Measurements from ENCODE around the gene PYY.
"Not testable (repeated sequence)": the region's sequence is repeated elsewhere in the genome, so short reads cannot be mapped to it uniquely, and the experiment has no call there.

The PYY gene

DNA sequence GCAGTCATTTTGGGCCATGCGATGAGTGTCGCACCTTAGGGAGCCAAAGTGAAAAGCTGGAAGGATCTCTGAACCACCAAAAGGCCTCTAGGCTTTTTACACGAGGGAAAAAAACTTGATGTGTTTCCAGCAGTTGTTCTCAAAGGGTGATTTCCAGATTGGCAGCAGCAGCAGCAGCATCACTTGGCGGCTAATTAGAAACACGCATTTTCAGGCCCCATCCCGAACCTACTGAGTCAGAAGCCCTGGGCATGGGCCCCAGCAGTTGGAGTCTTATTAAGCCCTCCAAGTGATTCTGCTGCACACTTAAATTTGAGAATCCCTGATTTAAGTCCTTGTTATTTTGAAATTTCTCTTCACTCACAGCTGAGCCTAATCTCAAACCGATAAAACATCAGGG, 25.3 kb upstream of the PYY start:
- no peak for DNase-seq (ENCODE audit: extremely low read depth in 1 of 2, low read depth in 1 of 2)

DNA sequence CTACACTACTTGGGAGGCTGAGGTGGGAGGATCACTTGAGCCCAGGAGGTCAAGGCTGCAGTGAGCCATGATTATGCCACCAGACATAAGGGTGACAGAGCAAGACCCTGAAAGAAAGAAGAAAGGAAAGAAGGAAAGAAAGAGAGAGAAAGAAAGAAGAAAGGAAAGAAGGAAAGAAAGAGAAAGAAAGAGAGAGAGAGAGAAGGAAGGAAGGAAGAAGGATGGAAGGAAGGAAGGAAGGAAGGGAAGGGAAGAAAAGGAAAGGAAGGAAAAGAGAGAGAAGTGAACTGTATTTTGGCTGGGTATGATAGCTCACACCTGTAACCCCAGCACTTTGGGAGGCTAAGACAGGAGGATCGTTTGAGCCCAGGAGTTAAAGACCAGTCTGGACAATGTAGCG, 24.3 kb upstream of the PYY start:
- DNase-seq (ENCODE audit: extremely low read depth in 1 of 2, low read depth in 1 of 2): no peak

DNA sequence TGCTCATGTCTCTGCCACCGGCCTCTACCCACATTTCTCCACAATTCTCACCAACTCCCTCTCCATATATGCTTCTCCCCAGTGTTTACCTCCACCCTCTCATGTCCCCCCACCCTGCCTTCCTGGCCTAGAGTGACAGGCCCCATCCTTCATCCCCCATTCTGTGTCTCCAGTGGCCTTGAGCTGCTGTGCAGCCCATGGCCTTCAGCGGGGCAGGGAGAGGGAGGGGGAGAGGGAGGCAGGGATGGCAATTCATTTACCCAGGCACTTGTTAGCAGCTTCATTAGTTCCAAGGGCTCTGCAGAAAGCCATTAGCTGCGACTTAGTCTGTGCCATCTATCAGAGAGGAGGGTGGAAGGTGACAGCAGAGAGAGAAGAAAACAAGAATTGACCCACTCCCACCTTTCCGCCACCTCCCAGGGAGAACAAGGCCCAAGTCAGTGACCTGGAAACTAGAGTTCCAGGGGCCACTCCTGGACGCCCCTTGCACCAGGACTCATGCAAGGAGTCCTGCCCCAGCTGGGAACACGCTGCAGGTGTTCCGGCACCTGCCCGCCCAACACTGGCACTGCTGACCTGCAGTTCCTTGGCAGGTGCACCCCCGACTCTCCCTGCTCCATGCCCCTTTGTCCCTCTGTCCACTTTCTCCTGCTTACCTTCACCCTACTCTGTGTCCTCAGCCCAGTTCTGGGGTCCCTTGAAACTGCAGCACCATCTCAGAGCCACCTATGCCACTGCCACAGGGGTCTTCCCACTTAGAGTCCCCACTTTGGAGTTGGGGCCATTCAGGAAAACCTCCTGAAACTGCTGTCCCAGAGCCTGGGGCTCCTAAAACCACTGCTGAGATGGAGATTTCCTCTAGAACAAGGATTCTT, 23.5 kb upstream of the PYY start:
- no peak for DNase-seq (ENCODE audit: extremely low read depth in 1 of 2, low read depth in 1 of 2)

DNA sequence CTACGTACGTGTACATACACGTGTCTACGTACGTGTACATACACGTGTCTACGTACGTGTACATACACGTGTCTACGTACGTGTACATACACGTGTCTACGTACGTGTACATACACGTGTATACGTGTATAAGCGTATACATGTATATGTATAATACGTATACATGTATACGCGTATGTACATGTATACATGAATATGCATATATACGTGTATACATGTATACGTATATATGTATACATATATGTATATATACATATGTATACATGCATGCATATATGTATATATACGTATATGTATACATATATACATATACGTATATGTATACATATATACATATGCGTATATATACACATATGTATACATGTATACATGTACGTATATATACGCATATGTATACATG, 22.2 kb upstream of the PYY start:
- DNase-seq (ENCODE audit: extremely low read depth in 1 of 2, low read depth in 1 of 2): no peak

DNA sequence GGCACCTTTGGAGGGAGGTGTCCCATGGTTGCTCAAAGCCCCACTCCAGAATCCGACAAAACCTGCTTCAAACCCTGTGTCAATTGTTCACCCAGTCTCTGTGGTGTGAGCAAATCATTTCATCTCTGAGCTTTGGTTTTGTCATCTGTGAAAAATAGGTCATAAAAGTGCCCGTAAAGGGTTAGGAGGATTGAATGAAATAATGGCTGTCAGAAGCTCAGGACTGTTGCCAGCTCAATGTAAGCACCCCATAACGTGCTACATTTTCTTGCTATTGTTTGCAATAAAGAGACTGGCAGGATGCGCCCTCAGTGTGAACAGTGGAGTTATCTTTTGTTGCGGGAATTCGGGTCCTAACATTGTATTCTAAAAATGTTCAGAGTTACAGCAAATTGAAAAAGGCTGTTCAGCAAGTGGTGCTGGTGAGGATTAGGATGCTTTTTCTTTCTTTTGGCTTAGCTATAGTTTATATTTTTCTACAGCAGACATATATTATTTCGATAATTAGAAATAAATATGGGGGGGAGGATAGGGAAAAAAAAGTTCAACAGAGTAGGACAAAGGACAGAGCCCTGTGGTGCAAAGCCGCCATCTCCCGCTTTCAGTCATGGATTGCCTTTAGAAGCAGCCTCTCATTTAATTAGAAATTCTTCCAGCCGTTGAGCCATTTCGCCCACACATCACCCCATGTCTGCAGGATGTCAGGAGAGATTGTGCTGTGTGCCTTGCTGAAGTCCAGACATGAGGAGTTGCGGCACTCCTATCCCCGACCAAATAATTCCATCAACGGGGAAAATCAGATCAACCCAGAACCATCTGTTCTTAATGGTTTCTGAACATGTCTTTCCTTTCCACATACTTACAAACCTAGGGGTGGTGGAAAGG, 20.9 kb upstream of the PYY start:
- no peak for DNase-seq (ENCODE audit: extremely low read depth in 1 of 2, low read depth in 1 of 2)

DNA sequence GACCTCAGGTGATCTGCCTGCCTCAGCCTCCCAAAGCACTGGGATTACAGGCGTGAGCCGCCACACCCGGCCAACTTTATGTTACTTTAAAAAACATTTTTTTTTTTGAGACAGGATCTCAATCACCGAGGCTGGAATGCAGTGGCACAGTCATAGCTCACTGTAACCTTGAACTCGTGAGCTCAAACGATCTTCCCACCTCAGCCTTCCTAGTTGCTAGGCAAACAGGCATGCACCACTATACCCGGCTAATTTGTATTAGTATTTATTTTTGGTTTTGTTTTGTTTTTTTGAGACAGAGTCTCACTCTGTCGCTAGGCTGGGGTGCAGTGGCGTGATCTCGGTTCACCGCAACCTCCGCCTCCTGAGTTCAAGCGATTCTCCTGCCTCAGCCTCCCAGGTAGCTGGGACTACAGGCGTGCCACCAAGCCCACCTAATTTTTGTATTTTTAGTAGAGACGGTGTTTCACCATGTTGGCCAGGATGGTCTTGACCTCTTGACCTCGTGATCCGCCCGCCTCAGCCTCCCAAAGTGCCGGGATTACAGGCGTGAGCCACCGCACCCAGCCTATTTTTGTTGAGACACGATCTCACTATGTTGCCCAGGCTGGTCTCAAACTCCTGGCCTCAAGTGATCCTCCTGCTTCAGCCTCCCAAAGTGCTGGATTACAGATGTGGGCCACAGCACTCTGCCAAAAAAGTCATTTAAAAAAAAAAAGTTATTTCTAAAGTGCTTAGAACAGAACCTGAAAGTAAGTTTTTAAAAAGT, 18.9 kb upstream of the PYY start:
- DNase-seq (ENCODE audit: extremely low read depth in 1 of 2, low read depth in 1 of 2): not testable (repeated sequence)

DNA sequence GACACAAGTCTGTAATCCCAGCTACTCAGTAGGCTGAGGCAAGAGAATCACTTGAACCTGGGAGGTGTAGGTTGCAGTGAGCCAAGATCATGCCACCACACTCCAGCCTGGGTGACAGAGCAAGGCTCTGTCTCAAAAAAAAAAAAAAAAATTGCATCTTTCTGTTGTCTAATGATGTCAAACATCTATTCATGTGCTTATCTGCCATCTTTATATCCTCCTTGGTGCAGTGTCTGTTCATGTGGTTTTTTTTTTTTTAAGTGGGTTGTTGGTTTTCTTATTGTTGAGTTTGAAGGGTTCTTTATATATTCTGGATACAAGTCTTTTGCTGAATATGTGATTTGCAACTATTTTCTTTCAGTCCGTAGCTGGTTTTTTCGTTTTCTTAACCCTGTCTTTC, 17.7 kb upstream of the PYY start:
- DNase-seq (ENCODE audit: extremely low read depth in 1 of 2, low read depth in 1 of 2): not testable (repeated sequence)

DNA sequence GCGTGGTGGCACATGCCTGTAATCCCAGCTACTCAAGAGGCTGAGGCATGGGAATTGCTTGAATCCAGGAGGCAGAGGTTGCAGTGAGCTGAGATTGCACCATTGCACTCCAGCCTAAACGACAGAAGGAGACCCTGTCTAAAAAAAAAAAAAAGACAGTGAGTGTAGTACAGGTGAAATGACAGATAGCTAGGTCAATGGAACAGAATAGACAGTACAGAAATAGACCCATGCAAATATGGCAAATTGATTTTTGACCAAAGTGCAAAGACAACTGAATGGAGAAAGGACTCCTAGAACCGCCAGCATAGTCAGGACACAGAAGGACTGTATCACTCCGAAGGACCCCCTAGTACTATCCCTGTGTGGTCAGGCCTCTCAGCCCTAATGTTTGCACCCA, 16.6 kb upstream of the PYY start:
- no peak for DNase-seq (ENCODE audit: extremely low read depth in 1 of 2, low read depth in 1 of 2)

DNA sequence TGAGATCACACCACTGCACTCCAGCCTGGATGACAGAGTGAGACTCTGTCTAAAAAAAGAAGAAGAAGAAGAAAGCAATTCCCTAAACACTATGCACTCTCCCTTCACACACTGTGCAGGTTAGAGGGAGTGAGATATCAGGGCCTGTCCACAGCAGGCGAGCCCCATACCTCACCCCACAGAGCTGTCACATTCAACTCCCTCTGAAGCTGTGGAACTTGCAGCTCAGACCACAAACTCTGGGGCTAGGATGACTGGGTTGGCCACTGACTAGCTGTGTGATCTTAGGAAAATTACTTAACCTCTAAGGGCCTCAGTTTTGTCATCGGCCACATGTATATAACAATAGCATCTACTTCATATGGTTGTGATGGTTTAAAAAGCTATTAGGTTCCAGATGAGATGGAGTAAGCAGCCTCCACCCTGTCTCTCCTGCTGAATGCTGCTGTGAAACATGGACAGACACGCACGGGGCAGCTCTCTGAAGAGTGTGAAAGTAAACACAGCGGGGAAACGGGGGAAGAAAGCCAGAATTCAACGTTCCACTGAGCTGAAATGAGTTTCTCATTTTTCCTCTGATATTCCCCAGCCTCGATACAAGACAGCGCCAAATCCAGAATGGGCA, 13.6 kb upstream of the PYY start:
- no peak for DNase-seq (ENCODE audit: extremely low read depth in 1 of 2, low read depth in 1 of 2)

DNA sequence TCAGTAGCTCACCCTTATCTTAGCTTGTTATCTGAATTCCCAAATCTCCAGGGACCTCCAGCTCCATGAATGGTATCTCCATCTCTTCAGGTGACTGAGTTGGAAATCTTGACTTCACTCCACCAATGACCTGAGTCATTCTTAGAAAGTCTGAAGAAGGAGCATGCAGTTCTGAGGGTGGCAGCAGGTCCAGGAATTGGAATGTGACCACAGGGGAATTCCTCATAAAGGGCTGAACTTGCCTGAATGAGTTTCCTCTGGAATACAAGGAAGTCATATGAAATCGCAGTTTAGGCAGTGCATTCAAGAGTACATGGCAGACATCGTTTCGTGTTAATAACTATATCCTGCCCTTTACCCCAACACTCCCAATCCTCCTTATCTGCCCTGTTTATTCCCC, 12.5 kb upstream of the PYY start:
- no peak for DNase-seq (ENCODE audit: extremely low read depth in 1 of 2, low read depth in 1 of 2)

DNA sequence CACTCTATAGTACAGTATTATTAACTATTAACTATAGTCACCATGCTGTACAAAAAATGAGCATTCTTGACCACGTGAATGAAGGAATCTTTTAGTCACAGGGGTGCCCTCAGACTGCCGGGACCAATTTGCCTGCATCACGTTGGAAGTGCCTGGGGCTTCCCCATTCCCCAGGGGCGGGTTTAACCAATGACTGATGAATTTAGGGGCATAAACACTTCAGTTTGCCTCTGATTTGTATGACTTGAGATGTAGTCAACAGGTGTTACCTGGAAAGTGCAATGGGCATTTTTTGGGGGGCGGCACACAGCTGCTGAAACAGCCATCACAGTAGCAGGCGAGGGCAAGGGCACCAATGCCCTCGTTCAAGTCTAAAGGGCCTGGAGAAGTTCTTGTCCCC, 8.7 kb upstream of the PYY start:
- DNase-seq (ENCODE audit: extremely low read depth in 1 of 2, low read depth in 1 of 2): no peak

DNA sequence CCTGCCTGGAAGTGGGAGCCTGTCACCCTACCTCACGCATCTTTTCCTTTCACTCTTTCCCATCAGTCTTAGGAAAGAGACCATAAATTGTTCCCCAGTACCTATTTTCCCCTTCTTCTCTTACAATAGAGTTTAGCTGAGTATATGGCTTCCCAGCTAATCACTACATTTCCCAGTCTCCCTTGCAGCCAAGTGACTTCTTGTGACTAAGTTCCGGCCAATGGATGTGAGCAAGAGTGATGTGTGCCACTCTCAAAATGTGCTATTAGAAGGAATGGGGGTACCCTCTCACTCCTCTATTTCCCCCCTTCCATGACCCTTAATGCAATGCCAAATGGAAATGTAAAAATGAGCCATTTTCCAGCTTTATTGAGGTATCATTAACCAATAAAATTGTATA, 8.2 kb upstream of the PYY start:
- no peak for DNase-seq (ENCODE audit: extremely low read depth in 1 of 2, low read depth in 1 of 2)

DNA sequence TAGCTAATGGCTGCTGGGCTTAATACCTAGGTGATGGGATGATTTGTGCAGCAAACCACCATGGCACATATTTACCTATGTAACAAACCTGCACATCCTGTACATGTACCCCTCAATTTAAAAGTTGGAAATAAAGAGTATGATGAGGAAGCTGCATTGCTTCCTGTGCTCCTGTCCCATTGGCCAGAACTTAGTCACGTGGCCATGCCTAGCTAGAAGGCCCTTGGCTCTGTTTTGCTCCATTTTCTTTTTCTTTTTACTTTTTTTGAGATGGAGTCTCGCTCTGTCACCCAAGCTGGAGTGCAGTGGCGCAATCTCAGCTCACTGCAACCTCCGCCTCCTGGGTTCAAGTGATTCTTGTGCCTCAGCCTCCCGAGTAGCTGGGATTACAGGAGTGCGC, 7.6 kb upstream of the PYY start:
- DNase-seq (ENCODE audit: extremely low read depth in 1 of 2, low read depth in 1 of 2): not testable (repeated sequence)

DNA sequence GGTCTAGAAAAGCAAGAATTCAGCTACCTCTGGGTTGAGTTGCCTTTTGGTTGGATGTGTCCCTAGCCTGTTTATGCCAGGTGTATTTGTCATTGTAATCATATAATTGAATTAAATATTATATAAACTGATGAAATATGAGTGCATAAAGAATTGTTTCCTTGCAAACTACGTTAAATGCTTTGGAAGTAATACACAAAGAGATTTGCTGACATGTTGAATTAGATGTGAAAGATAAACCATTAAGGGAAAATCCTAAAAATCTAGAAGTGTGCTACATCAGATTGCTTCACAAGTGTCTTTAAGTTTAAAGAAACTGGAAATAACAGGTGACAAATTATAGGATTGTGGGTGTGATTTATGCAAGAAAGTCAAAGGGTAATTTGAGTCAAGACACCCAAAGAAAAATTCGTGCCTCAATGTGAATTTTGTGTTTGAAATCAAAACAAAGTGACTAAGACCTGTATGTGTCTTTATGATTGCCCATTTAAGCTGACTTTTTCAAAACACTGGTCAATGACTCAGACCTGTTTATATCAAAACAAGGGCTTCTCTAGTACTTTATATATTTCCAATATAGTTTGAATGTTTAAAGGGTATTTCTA, 5.1 kb upstream of the PYY start:
- no peak for DNase-seq (ENCODE audit: extremely low read depth in 1 of 2, low read depth in 1 of 2)

DNA sequence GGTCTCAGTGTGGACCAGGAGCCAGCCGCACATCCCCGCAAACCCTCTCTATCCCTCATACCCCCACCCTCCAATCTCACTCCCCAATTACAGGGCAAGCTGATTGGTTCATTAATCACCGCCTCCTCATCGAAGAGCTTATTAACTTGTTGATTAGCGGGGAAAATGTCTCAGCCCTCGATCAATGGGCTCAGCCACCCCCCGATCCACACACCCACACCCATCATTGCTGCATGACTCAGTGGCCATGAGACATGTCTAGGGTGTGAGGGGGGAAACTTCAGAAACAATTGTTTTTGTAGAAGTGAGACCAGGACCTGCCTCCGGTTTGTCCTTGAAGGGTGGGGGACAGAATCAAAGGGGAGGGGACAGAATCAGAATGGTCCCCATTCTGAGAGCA, 2.5 kb upstream of the PYY start:
- DNase-seq (ENCODE audit: extremely low read depth in 1 of 2, low read depth in 1 of 2): no peak

DNA sequence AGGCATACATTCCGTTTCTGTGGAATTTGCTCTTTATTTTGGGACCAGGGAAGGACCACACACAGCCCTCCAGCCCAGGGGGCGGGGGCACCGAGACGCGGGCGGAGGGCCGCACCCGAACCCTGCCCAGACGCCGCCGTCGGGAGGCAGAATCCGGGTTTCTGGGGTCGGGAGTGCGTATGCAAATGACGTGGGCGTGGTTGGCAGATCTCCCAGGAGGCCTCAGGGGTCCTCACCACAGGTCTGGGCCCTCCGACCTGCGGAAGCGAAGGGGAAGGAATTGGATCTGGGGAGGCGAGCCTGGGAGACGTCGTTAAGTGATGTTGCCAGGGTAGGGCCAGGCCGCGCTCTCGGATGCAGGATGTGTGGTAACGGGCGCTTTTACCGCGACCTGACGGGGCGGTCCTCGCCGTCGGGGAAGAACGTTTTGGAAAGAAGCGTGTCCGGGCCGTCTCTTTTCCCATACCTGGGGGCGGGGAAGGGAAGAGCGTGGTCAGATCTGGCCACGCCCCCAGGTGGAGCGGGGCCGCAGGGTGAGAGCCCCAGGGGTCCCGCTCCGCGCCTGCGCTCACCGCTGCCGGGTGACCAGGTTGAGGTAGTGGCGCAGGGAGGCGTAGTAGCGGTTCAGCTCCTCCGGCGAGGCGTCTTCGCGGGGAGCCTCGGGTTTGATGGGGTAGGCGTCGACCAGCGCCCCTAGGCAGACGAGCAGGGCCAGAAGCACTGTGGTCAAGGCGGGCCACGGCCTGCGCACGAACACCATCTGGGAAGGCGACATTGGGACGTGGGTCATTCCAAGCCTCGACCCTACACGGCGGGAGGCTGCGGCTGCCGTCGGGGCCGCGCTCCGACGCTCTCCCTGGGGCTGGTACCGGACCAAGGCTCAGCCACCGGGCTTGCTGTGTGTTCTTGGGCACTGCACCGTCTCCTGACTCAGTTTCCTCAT, 745 bp downstream of the PYY start:
- DNase-seq (ENCODE audit: extremely low read depth in 1 of 2, low read depth in 1 of 2): no peak

DNA sequence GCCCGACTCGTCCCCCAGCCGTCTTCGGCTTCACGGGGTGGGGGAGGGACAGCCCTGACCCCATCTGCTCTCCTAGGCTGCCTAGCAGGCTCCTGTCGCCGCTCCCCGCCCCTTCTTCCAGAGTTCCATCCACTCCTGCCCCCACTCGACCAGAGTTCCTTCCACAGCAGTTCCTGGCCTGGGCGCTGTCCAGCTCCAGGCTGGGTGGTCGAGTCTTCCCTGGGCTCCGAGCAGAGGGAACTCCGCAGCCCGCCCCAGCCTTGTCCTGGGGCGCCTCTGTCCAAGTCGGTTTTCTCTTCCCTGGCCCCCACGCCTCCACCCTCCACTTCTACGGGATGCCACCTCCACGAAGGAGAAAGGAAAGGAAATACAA, 1.4 kb downstream of the PYY start:
- DNase-seq (ENCODE audit: extremely low read depth in 1 of 2, low read depth in 1 of 2): no peak

DNA sequence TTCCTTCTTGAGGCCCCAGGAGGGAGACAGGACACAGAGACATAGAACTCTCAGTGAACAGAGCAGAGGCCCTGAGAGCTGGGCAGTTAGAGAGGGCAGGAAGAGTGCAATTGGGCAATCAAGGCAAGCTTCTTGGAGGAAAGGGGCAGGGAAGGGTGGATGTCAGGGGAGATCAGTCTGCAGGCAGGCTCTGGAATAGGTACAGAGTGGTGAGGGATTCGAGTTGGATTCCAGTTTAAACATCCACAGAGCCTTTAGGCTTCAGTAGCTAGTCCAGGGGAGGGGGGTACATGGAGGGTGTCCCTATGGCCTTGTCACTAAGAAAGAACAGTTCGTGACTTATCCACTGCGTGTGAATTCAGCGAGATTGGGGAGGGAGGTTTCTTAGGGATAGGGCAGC, 2.0 kb downstream of the PYY start:
- no peak for DNase-seq (ENCODE audit: extremely low read depth in 1 of 2, low read depth in 1 of 2)

DNA sequence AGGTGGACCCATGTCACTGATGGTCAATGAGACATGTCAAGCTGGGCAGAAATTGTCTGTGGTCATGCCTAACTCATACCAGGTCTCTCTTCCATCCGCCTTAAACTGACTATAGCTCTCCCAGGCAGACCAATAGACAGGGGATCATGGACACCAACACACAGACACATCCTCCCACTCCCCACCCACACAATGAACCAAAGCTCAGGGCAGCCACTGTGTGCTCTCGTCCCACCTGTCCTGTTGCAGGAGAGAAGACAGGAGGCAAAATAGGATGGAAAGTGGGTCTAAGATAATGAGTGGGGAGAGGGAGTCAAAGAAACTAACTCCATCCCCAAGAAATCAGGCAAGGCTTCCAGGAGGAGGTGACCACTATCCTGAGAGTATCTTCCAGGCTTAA, 3.2 kb downstream of the PYY start:
- no peak for DNase-seq (ENCODE audit: extremely low read depth in 1 of 2, low read depth in 1 of 2)

Data from activated CD8-positive, alpha-beta memory T cell treated with anti-CD3 and anti-CD28 coated beads for 1 hour (primary cell).